ENCODE data around the gene DNM3. TPM values are rescaled to one million over a fixed set of nuclear protein-coding genes. Genes with fewer than 3 reads are reported as not detected.

DNM3 gene
- total RNA-seq, 2 experiments from 2014 or later = 1.6 to 1.8 TPM

DNA sequence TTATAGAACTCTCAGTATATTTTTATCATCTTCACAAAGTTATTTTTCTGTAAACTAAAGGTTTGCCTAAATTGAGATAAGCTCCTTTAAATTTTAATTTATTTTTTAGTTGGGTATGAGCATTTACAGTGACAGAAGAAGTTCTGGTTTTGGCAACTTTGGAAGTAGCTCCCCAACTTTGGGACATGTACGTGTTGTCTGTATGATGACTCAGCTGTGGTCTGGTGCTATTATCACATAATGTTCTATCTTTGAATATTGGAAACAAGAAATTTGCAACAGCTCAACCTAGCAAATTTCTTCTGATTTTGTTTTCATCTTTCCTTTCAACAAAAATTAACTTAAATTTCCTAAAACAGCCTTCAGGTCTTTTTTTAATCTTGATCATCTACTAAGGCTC, 532.6 kb downstream of the DNM3 start:
- Mint-ChIP-seq H3K36me3 (ENCODE audit: low read depth) (no peaks in the 10 kb centered on the region), H3K27me3 (no peaks in the 10 kb centered on the region), H3K4me1 (ENCODE audit: low read depth) (peaks cover 21% of the 10 kb centered on the region), H3K27ac (no peak overlapping the region), H3K4me3 (no peak overlapping the region), H3K9me3 (no peaks in the 10 kb centered on the region)
- no peak overlapping the region for H3K4me3 ChIP-seq (ENCODE audit: low read length)
- intact Hi-C loops (cut with DNase I, micrococcal nuclease) = no loop called here
- ChIA-PET CTCF (no interaction called here), POLR2A (interaction anchor here (2.3 kb wide), 1 partner anchor 15 kb away, joined by 13 read pairs; no protein-coding TSS in a partner anchor)
- H3K4me1 ChIP-seq (ENCODE audit: insufficient read depth, low read length) = no peaks in the 10 kb centered on the region
- H3K9me3 ChIP-seq (ENCODE audit: control insufficient read depth in 1 of 2, insufficient read depth in 1 of 2, low read length in 2 of 2) = no peaks in the 10 kb centered on the region
- no peaks in the 10 kb centered on the region for H3K27me3 ChIP-seq (ENCODE audit: control insufficient read depth in 1 of 2, insufficient read depth in 2 of 2, low read length in 2 of 2)
- no peak overlapping the region for H3K27ac ChIP-seq (ENCODE audit: low read depth in 1 of 2, low read length in 2 of 2)
- H3K36me3 ChIP-seq (ENCODE audit: insufficient read depth, low read length) = no peaks in the 10 kb centered on the region
- ATAC-seq (ENCODE audit: poor library complexity) (no peak), DNase-seq (no peak)
- TF ChIP-seq, protein P1, sequence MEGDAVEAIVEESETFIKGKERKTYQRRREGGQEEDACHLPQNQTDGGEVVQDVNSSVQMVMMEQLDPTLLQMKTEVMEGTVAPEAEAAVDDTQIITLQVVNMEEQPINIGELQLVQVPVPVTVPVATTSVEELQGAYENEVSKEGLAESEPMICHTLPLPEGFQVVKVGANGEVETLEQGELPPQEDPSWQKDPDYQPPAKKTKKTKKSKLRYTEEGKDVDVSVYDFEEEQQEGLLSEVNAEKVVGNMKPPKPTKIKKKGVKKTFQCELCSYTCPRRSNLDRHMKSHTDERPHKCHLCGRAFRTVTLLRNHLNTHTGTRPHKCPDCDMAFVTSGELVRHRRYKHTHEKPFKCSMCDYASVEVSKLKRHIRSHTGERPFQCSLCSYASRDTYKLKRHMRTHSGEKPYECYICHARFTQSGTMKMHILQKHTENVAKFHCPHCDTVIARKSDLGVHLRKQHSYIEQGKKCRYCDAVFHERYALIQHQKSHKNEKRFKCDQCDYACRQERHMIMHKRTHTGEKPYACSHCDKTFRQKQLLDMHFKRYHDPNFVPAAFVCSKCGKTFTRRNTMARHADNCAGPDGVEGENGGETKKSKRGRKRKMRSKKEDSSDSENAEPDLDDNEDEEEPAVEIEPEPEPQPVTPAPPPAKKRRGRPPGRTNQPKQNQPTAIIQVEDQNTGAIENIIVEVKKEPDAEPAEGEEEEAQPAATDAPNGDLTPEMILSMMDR (IDR thresholded peaks at IDR 0.05) = no peak

DNA sequence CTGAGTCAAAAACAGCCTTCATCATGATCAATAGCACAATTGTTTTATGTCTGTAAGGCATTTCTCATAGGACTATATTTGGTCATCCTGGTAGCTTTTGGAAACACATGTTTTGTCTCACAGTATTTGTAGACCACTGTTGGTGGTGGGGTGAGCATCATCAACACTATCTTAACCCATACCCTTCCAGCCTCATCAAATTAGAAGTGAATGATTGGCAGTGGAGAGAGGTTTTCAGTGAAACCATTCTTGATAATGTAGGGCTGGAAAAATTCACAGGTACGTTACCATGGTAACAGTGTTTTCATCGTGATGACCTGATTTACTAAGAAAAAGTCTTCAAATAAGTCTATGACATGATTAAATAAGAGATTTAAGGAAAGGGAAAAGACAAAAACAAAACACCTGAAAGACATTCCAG, 533.9 kb downstream of the DNM3 start:
- Histone ChIP-seq H3K9me3 (ENCODE audit: control insufficient read depth in 1 of 2, insufficient read depth in 1 of 2, low read length in 2 of 2) (no peaks in the 10 kb centered on the region), H3K4me1 (ENCODE audit: insufficient read depth, low read length) (no peaks in the 10 kb centered on the region), H3K27ac (ENCODE audit: low read depth in 1 of 2, low read length in 2 of 2) (no peak overlapping the region), H3K4me3 (ENCODE audit: low read length) (no peak overlapping the region), H3K36me3 (ENCODE audit: insufficient read depth, low read length) (no peaks in the 10 kb centered on the region), H3K27me3 (ENCODE audit: control insufficient read depth in 1 of 2, insufficient read depth in 2 of 2, low read length in 2 of 2) (no peaks in the 10 kb centered on the region)
- H3K4me1 Mint-ChIP-seq (ENCODE audit: low read depth) = peaks cover 31% of the 10 kb centered on the region
- H3K27ac Mint-ChIP-seq = no peak overlapping the region
- POLR2A ChIA-PET = interaction anchor here (1.2 kb wide), 1 partner anchor 194 kb away, joined by 3 read pairs; no protein-coding TSS in a partner anchor
- H3K9me3 Mint-ChIP-seq = no peaks in the 10 kb centered on the region
- CTCF ChIA-PET = interaction anchor here (1.0 kb wide), 1 partner anchor 12 kb away, joined by 3 read pairs; no protein-coding TSS in a partner anchor
- no peak overlapping the region for H3K4me3 Mint-ChIP-seq
- TF ChIP-seq, protein P1 (IDR thresholded peaks at IDR 0.05) = no peak
- peak in 2 of 14 experiments; percentile 23 to 30 for DNase-seq
- no peaks in the 10 kb centered on the region for H3K36me3 Mint-ChIP-seq (ENCODE audit: low read depth)
- no peak for ATAC-seq (ENCODE audit: poor library complexity)
- no peaks in the 10 kb centered on the region for H3K27me3 Mint-ChIP-seq
- intact Hi-C loops (cut with DNase I, micrococcal nuclease) = no loop called here

DNA sequence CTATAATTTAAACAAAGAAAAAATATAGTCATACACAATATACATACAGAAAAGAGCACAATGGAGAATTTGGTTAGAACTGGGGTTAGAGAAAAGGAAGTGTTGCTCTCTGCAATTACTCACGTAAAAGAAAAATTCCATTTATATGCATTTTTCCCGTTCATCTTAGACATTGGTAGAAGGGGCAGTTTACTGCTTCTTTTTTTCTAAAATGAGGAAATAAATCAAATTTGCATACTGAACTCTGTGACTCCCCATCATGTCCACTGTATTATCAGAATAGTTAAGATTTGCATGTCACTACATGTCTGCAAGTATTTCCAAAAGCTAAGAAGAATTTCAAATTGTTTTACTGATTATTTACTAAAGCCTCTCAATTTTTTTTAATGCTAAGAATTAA, 535.1 kb downstream of the DNM3 start:
- no peaks in the 10 kb centered on the region for H3K4me1 ChIP-seq (ENCODE audit: insufficient read depth, low read length)
- Mint-ChIP-seq H3K4me1 (ENCODE audit: low read depth) (peaks cover 43% of the 10 kb centered on the region), H3K36me3 (ENCODE audit: low read depth) (no peaks in the 10 kb centered on the region), H3K27me3 (no peaks in the 10 kb centered on the region), H3K27ac (no peak overlapping the region), H3K9me3 (no peaks in the 10 kb centered on the region), H3K4me3 (no peak overlapping the region)
- ChIA-PET CTCF (interaction anchor here (1.1 kb wide), 1 partner anchor 18 kb away, joined by 3 read pairs; no protein-coding TSS in a partner anchor), POLR2A (interaction anchor here (0.8 to 1.2 kb wide), 3 partner anchors 17 to 196 kb away, joined by 3 to 4 read pairs (median 3); no protein-coding TSS in a partner anchor)
- H3K36me3 ChIP-seq (ENCODE audit: insufficient read depth, low read length) = no peaks in the 10 kb centered on the region
- intact Hi-C loops (cut with DNase I, micrococcal nuclease) = no loop called here
- no peaks in the 10 kb centered on the region for H3K9me3 ChIP-seq (ENCODE audit: control insufficient read depth in 1 of 2, insufficient read depth in 1 of 2, low read length in 2 of 2)
- no peaks in the 10 kb centered on the region for H3K27me3 ChIP-seq (ENCODE audit: control insufficient read depth in 1 of 2, insufficient read depth in 2 of 2, low read length in 2 of 2)
- no peak overlapping the region for H3K4me3 ChIP-seq (ENCODE audit: low read length)
- H3K27ac ChIP-seq (ENCODE audit: low read depth in 1 of 2, low read length in 2 of 2) = no peak overlapping the region
- DNase-seq (no peak), ATAC-seq (ENCODE audit: poor library complexity) (no peak)
- TF ChIP-seq, protein P1 (IDR thresholded peaks at IDR 0.05) = no peak

All from CD4-positive, alpha-beta T cell (primary cell).